HepG2 (cell line): Measurements from ENCODE around the gene PPFIA2. TPM values are rescaled to one million over a fixed set of nuclear protein-coding genes. Genes with fewer than 3 reads are reported as not detected.

Source experiments
- ATAC-seq: fragments of 200-7000 bp; cut with Tn5 transposase; 3 replicates; pipeline ENCODE4 v1.9.1; 2020; ENCODE audit warnings: mild to moderate bottlenecking, moderate library complexity
- BruUV-seq: library from RNA; stranded (reverse); fragments of 400-500 nt; replicated peaks from 2 replicates; lab custom pipeline; 2021; lab: Mats Ljungman, UMichigan
- CTCF ChIA-PET: fragments of 300-600 bp; formaldehyde crosslinking; extraction: SDS; loops from one replicate; lab custom pipeline; 2021; ENCODE audit warnings: low total read pairs, inconsistent platforms, low intra/inter-chr PET ratio; lab: Yijun Ruan, JAX
- POLR2A ChIA-PET: fragments of 350-600 bp; sonication (Branson Sonifier 250); formaldehyde crosslinking; loops from one replicate; lab custom pipeline; 2020; ENCODE audit warnings: antibody characterized with exemption, inconsistent platforms; lab: Yijun Ruan, JAX
- DNase-seq: peaks from one replicate; pipeline ENCODE4 v3.0.0-alpha.2; 2015; ENCODE audit warnings: low spot score
- FAIRE-seq: peaks from 3 replicates; lab custom pipeline; 2011; peaks lifted over from hg19 to GRCh38; lab: Jason Lieb, UNC
- H2AFZ ChIP-seq: one replicate; pipeline ENCODE4 v1.6.1; 2011; ENCODE audit warnings: low read length, inconsistent platforms
- H3K27ac ChIP-seq: fragments of 300-600 bp; 3 replicates; pipeline ENCODE4 v1.8.0; 2011; ENCODE audit warnings: mixed run types, mild to moderate bottlenecking, mixed read lengths, low read length, inconsistent platforms; ENCODE audit not compliant: insufficient read depth; ENCODE audit errors: extremely low read length
- H3K27me3 ChIP-seq, 2 experiments: fragments of 200-600 bp in 1 of 2; 2 replicates in 1 of 2; 3 replicates in 1 of 2; pipeline versions ENCODE4 v1.6.0 to v1.8.0; 2011; ENCODE audit warnings: low read length in 2 of 2, mild to moderate bottlenecking in 2 of 2, moderate library complexity in 2 of 2, inconsistent platforms in 1 of 2; ENCODE audit not compliant: insufficient read depth in 2 of 2, control insufficient read depth in 1 of 2
- H3K36me3 ChIP-seq, 2 experiments: fragments of 200-600 bp in 1 of 2; replicated peaks in 1 of 2; 2 replicates in 1 of 2; 3 replicates in 1 of 2; pipeline versions ENCODE4 v1.5.1 to v1.8.0; 2011; ENCODE audit warnings: low read length in 2 of 2, inconsistent platforms in 1 of 2; ENCODE audit not compliant: insufficient read depth in 2 of 2, control insufficient read depth in 1 of 2
- H3K4me1 ChIP-seq: 2 replicates; pipeline ENCODE4 v1.5.1; 2012; ENCODE audit warnings: low read length, inconsistent platforms; ENCODE audit not compliant: insufficient read depth
- H3K4me2 ChIP-seq: 2 replicates; pipeline ENCODE4 v1.6.0; 2011; ENCODE audit warnings: low read depth, low read length, inconsistent platforms
- H3K4me3 ChIP-seq, 3 experiments: fragments of 200-600 bp in 1 of 3; sonication (generic), shearing (Covaris generic) in 1 of 3; replicated peaks in 1 of 3; 2 replicates each; pipeline ENCODE4 v1.5.1; 2011 to 2016; ENCODE audit warnings: low read length in 3 of 3, inconsistent platforms in 2 of 3, low read depth in 2 of 3, mild to moderate bottlenecking in 2 of 3, control low read depth in 1 of 3, mixed read lengths in 1 of 3; ENCODE audit not compliant: insufficient read depth in 1 of 3
- H3K79me2 ChIP-seq: one replicate; pipeline ENCODE4 v1.6.1; 2011; ENCODE audit warnings: low read length, inconsistent platforms; ENCODE audit not compliant: insufficient read depth
- H3K9ac ChIP-seq: 2 replicates; pipeline ENCODE4 v1.6.0; 2011; ENCODE audit warnings: mild to moderate bottlenecking, low read depth, low read length, inconsistent platforms; ENCODE audit not compliant: insufficient read depth
- H3K9me3 ChIP-seq: 2 replicates; pipeline ENCODE4 v1.5.1; 2012; ENCODE audit warnings: mild to moderate bottlenecking, low read length
- H4K20me1 ChIP-seq: 2 replicates; pipeline ENCODE4 v1.6.0; 2011; ENCODE audit warnings: inconsistent platforms, mild to moderate bottlenecking, low read length, moderate library complexity; ENCODE audit not compliant: insufficient read depth
- HNF1A ChIP-seq, 2 experiments: sonication (generic) in 1 of 2; formaldehyde crosslinking in 1 of 2; IDR thresholded peaks; 2 replicates each; pipeline versions ENCODE4 v1.4.0 to v1.6.1; 2016 to 2020; ENCODE audit warnings: borderline replicate concordance in 1 of 2, low read depth in 1 of 2, mild to moderate bottlenecking in 1 of 2, missing genetic modification reagents in 1 of 2
- KLF6 ChIP-seq: IDR thresholded peaks from 2 replicates; pipeline ENCODE4 v1.8.0; 2016; ENCODE audit warnings: missing biosample characterization, missing genetic modification reagents
- MLXIP ChIP-seq: sonication (generic); formaldehyde crosslinking; IDR thresholded peaks from 2 replicates; pipeline ENCODE4 v1.9.0; 2021; ENCODE audit warnings: missing genetic modification reagents, borderline replicate concordance
- RELA ChIP-seq: sonication (generic); formaldehyde crosslinking; IDR thresholded peaks from 2 replicates; pipeline ENCODE4 v1.4.0; 2020; ENCODE audit warnings: missing genetic modification reagents
- REST ChIP-seq, 2 experiments: IDR thresholded peaks; 2 replicates each; pipeline ENCODE4 v1.6.1; 2011 to 2012; ENCODE audit warnings: low read length in 2 of 2, borderline replicate concordance in 1 of 2, low read depth in 1 of 2, mild to moderate bottlenecking in 1 of 2, moderate library complexity in 1 of 2
- SP5 ChIP-seq: IDR thresholded peaks from 2 replicates; pipeline ENCODE4 v1.6.1; 2016; ENCODE audit warnings: low read depth, borderline replicate concordance
- TIGD3 ChIP-seq: sonication (generic); formaldehyde crosslinking; IDR thresholded peaks from 2 replicates; pipeline ENCODE4 v1.5.1; 2020; ENCODE audit warnings: mild to moderate bottlenecking, missing genetic modification reagents, borderline replicate concordance
- ZNF44 ChIP-seq: sonication (generic); formaldehyde crosslinking; IDR thresholded peaks from 2 replicates; pipeline ENCODE4 v1.5.1; 2020; ENCODE audit warnings: mild to moderate bottlenecking, missing genetic modification reagents
- ZNF713 ChIP-seq: sonication (generic); formaldehyde crosslinking; IDR thresholded peaks from 2 replicates; pipeline ENCODE4 v1.4.0; 2020; ENCODE audit warnings: mild to moderate bottlenecking, missing genetic modification reagents
- ZNF740 ChIP-seq: sonication (generic); formaldehyde crosslinking; IDR thresholded peaks from 2 replicates; pipeline ENCODE4 v1.4.0; 2020; ENCODE audit warnings: missing genetic modification reagents
- in situ Hi-C: cut with HindIII; loops from 2 replicates; pipeline ENCODE4 v1.10.0; 2017; ENCODE audit warnings: low pct_unique_long_range_greater_than_20kb; ENCODE audit not compliant: extremely low pct_ligation_motif_present
- intact Hi-C: fragments of 100-400 bp; cut with micrococcal nuclease; formaldehyde crosslinking; loops from one replicate; pipeline ENCODE4 v1.10.0; 2022; ENCODE audit not compliant: unreplicated experiment
- polyA plus RNA-seq, 8 experiments: library from polyadenylated mRNA; depleted of rRNA in 3 of 8; stranded (reverse) in 7 of 8; unstranded in 1 of 8; fragments of >200 nt; fragmentation: Illumina TruSeq in 4 of 8; extraction: Trizol in 4 of 8; gene quantifications; 2 replicates each; pipeline versions ENCODE4 v1.2.1 to v1.2.3, GENCODE V29; 2011 to 2016; ENCODE audit warnings: low read depth in 4 of 8, missing spikeins in 1 of 8, mixed read lengths in 1 of 8; ENCODE audit not compliant: insufficient read depth in 1 of 8
- total RNA-seq, 5 experiments: library from RNA; depleted of rRNA; stranded (reverse); fragments of >200 nt; fragmentation: Illumina TruSeq; extraction: Trizol; gene quantifications; 2 replicates each; pipeline ENCODE4 v1.2.3, GENCODE V29; 2016; ENCODE audit warnings: low read depth in 1 of 5

PPFIA2 gene
- total and polyA plus RNA-seq, 2 of the 13 experiments (the other 11 are each of a cell fraction or from before 2014, with no cell fraction given): 0.05 TPM; not detected in 1

- CTCF ChIA-PET: no interaction called here
- BruUV-seq: no TSS peak
- Histone ChIP-seq H3K36me3 (no peaks in the 10 kb centered on the region), H3K4me2 (no peak overlapping the region), H3K27ac (no peak overlapping the region), H3K27me3 (no peaks in the 10 kb centered on the region), H3K9me3 (no peaks in the 10 kb centered on the region), H3K79me2 (no peaks in the 10 kb centered on the region), H3K4me3 (no peak overlapping the region), H4K20me1 (no peaks in the 10 kb centered on the region), H3K9ac (no peak overlapping the region), H2AFZ (no peak overlapping the region), H3K4me1 (no peaks in the 10 kb centered on the region)
- intact Hi-C loops: no loop called here
- in situ Hi-C loops: no loop called here
- DNase-seq (no peak), ATAC-seq (no peak), FAIRE-seq (no peak)
- POLR2A ChIA-PET: no interaction called here
- no peak for TF ChIP-seq ZNF740 (CRISPR knock-in tag)
- TF ChIP-seq ZNF713 (CRISPR knock-in tag): no peak
- no peak for TF ChIP-seq TIGD3 (CRISPR knock-in tag)
- TF ChIP-seq HNF1A (IDR thresholded peaks at IDR 0.05; ENCODE audit: low read depth): no peak
- no peak for TF ChIP-seq HNF1A (CRISPR knock-in tag; IDR thresholded peaks at IDR 0.05; ENCODE audit: borderline replicate concordance)
- TF ChIP-seq REST (IDR thresholded peaks at IDR 0.05; ENCODE audit: borderline replicate concordance in 1 of 2, low read depth in 1 of 2, low read length in 2 of 2): no peak
- TF ChIP-seq KLF6 (CRISPR knock-in tag): no peak
- TF ChIP-seq MLXIP (CRISPR knock-in tag): no peak
- TF ChIP-seq RELA: no peak
- no peak for TF ChIP-seq SP5 (CRISPR knock-in tag)
- TF ChIP-seq ZNF44 (CRISPR knock-in tag): no peak
Measured at GRCh38 chr12:81541121-81541520, 218.0 kb downstream of the PPFIA2 start.
